Small intestine (tissue), 7 donors: ENCODE data around the gene PARD6B. TPM values are rescaled to one million over a fixed set of nuclear protein-coding genes. Genes with fewer than 3 reads are reported as not detected.
"Not testable (repeated sequence)": the region's sequence is repeated elsewhere in the genome, so short reads cannot be mapped to it uniquely, and the experiment has no call there.

Experiments
- DNase-seq, 2 donors: peaks; one replicate each; pipeline versions ENCODE4 v3.0.0 to v3.0.0-alpha.2; 2013
- FAIRE-seq: peaks from 2 replicates; lab custom pipeline; 2012; peaks lifted over from hg19 to GRCh38; lab: Jason Lieb, UNC
- H3K27ac ChIP-seq, 3 donors: one replicate each; pipeline ENCODE4 v1.5.1; 2013; ENCODE audit warnings: low read length in 2 of 3, mild to moderate bottlenecking in 2 of 3, control low read depth in 1 of 3, inconsistent platforms in 1 of 3, low read depth in 1 of 3, moderate library complexity in 1 of 3
- H3K27me3 ChIP-seq, 3 donors: one replicate each; pipeline ENCODE4 v1.6.1; 2013; ENCODE audit warnings: low read length in 3 of 3, inconsistent platforms in 1 of 3; ENCODE audit not compliant: control insufficient read depth in 3 of 3, insufficient read depth in 3 of 3
- H3K36me3 ChIP-seq, 3 donors: one replicate each; pipeline ENCODE4 v1.6.1; 2013; ENCODE audit warnings: low read length in 3 of 3, inconsistent platforms in 1 of 3, low read depth in 1 of 3, mild to moderate bottlenecking in 1 of 3, moderate library complexity in 1 of 3; ENCODE audit not compliant: control insufficient read depth in 3 of 3, insufficient read depth in 2 of 3
- H3K4me1 ChIP-seq, 3 donors: one replicate each; pipeline ENCODE4 v1.6.1; 2013; ENCODE audit warnings: low read length in 2 of 3, inconsistent platforms in 1 of 3, low read depth in 1 of 3, mild to moderate bottlenecking in 1 of 3, moderate library complexity in 1 of 3; ENCODE audit not compliant: control insufficient read depth in 3 of 3, insufficient read depth in 2 of 3
- H3K4me3 ChIP-seq, 3 donors: one replicate each; pipeline ENCODE4 v1.5.1; 2013; ENCODE audit warnings: low read length in 3 of 3, control low read depth in 1 of 3, inconsistent platforms in 1 of 3, low read depth in 1 of 3, mild to moderate bottlenecking in 1 of 3, moderate library complexity in 1 of 3
- H3K9me3 ChIP-seq, 2 donors: one replicate each; pipeline ENCODE4 v1.6.1; 2013; ENCODE audit warnings: low read depth in 1 of 2, low read length in 1 of 2; ENCODE audit not compliant: control insufficient read depth in 2 of 2, insufficient read depth in 1 of 2
- WGBS, 3 donors: extraction: QIAGEN DNeasy Blood & Tissue Kit; methylation state at CpG; one replicate each; pipeline ENCODE4 v1.1.7; 2013; 5-methylcytosine and 5-hydroxymethylcytosine counted together
- polyA plus RNA-seq, 4 donors: library from polyadenylated mRNA; stranded (reverse) in 3 of 4; unstranded in 1 of 4; fragments of 200-250 nt in 3 of 4; fragments of 120-200 nt in 1 of 4; gene quantifications; one replicate each; pipeline versions ENCODE4 v1.2.1 to v1.2.3, GENCODE V29; 2013
- donor health status: healthy with polysubstance abuse.
- donor health status: control.
- donor health status: control.
- donor health status: Bipolar disorder and iron deficiency.
- donor health status: healthy.

Gene PARD6B
- polyA plus RNA-seq, 4 donors: 2.4 to 14.3 (median 9.0) TPM

GRCh38 chr20:50708845-50709635 lies 22.3 kb upstream of the PARD6B start:
- DNase-seq: peak in 1 of 2 donors; percentile 31
- no peaks in the 10 kb centered on the region for H3K27me3 ChIP-seq
- no peak overlapping the region for H3K4me3 ChIP-seq
- FAIRE-seq: no peak
- no peak overlapping the region for H3K27ac ChIP-seq
- WGBS, 3 donors: 40 to 63% (median 44%) methylated on average over 8 of the region's 8 CpGs
- H3K9me3 ChIP-seq: no peaks in the 10 kb centered on the region
- peaks cover 0 to 3% (median 0%) of the 10 kb centered on the region in 3 donors for H3K4me1 ChIP-seq
- H3K36me3 ChIP-seq: no peaks in the 10 kb centered on the region

- Histone ChIP-seq H3K9me3 (no peaks in the 10 kb centered on the region), H3K27ac (no peak overlapping the region), H3K36me3 (no peaks in the 10 kb centered on the region), H3K27me3 (no peaks in the 10 kb centered on the region), H3K4me1 (peaks cover 0 to 3% (median 0%) of the 10 kb centered on the region in 3 donors), H3K4me3 (no peak overlapping the region)
- WGBS, 3 donors: 67 to 71% (median 68%) methylated on average over 5 of the region's 5 CpGs
- no peak for FAIRE-seq
- DNase-seq: no peak
Measured at GRCh38 chr20:50709636-50709973, 21.8 kb upstream of the PARD6B start.

GRCh38 chr20:50710492-50711063 lies 20.8 kb upstream of the PARD6B start:
- H3K27ac ChIP-seq: no peak overlapping the region

DNA sequence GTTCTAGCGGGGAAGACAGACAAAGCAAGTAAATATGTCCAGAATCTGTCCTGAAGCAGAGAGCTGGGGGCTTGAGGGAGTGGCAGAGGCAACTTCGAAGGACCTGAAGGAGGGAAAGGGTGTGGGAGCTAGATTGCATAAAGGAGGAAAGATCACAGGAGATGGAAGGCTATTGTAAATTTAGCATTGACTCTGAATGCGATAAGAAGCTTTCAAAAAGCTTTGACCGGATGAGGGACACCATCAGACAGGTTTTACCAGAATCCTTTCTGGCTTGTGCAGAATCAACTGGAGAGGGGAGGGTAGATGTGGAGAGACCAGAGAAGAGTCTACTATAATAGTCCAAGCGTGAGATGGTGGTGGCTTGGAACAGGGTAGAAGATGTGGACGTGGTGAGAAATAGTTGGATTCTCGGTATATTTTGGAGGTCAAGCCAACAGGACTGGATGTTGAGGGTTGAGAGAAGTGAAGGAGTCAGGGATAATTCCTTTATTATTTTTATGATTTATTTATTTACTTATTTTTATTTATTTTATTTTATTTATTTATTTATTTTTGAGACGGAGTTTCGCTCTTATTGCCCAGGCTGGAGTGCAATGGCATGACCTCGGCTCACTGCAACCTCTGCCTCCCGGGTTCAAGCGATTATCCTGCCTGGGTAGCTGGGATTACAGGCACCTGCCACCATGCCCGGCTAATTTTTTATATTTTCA lies 20.1 kb upstream of the PARD6B start:
- WGBS, 3 donors: 66 to 84% (median 74%) methylated on average over 13 of the region's 13 CpGs
- Histone ChIP-seq H3K9me3 (no peaks in the 10 kb centered on the region), H3K4me3 (no peak overlapping the region), H3K4me1 (peaks cover 0 to 3% (median 0%) of the 10 kb centered on the region in 3 donors), H3K27ac (no peak overlapping the region), H3K27me3 (no peaks in the 10 kb centered on the region), H3K36me3 (no peaks in the 10 kb centered on the region)
- no peak for FAIRE-seq
- DNase-seq: peak in 1 of 2 donors; percentile 20

More at GRCh38 chr20:50710492-50711063, 20.8 kb upstream of the PARD6B start:
- no peaks in the 10 kb centered on the region for H3K9me3 ChIP-seq
- H3K4me3 ChIP-seq: no peak overlapping the region
- no peak for FAIRE-seq
- no peaks in the 10 kb centered on the region for H3K27me3 ChIP-seq
- H3K4me1 ChIP-seq: peaks cover 0 to 3% (median 0%) of the 10 kb centered on the region in 3 donors
- no peaks in the 10 kb centered on the region for H3K36me3 ChIP-seq
- 43 to 61% (median 52%) methylated on average over 9 of the region's 9 CpGs for WGBS, 3 donors
- peak in 1 of 2 donors; percentile 34 for DNase-seq

- DNase-seq (no peak), FAIRE-seq (no peak)
- Histone ChIP-seq H3K27me3 (no peaks in the 10 kb centered on the region), H3K9me3 (no peaks in the 10 kb centered on the region), H3K4me3 (no peak overlapping the region), H3K27ac (no peak overlapping the region), H3K36me3 (no peaks in the 10 kb centered on the region), H3K4me1 (peaks cover 0 to 3% (median 0%) of the 10 kb centered on the region in 3 donors)
- WGBS, 3 donors: 89 to 91% (median 90%) methylated on average over 7 of the region's 7 CpGs
Measured at GRCh38 chr20:50712771-50713656, 18.4 kb upstream of the PARD6B start.

DNA sequence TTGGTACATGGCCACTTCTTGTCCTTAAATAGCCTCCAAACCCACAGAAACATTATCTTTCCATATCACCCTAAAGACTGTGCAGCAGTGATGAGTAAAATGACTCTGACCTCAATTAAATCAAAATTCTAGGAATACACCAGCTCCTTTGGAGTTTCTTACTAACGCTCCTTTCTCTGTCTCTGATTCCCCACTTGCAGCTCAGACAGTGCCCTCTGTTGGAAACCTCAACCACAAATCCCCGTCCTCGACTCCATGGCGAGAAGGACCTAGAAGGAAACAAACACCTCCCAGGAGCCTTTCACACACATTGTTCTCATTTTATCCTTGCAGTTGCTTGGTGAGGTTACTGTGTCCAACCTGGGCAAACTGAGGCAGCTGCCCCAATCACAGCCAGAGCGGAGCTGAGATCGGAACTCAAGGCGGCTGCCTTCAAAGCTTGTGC lies 17.7 kb upstream of the PARD6B start:
- WGBS, 3 donors: 33 to 46% (median 43%) methylated on average over 7 of the region's 7 CpGs
- Histone ChIP-seq H3K27me3 (no peaks in the 10 kb centered on the region), H3K4me3 (no peak overlapping the region), H3K36me3 (no peaks in the 10 kb centered on the region), H3K27ac (no peak overlapping the region), H3K4me1 (peaks cover 0 to 3% (median 0%) of the 10 kb centered on the region in 3 donors), H3K9me3 (no peaks in the 10 kb centered on the region)
- no peak for FAIRE-seq
- peak; percentile 55 to 74 for DNase-seq

DNA sequence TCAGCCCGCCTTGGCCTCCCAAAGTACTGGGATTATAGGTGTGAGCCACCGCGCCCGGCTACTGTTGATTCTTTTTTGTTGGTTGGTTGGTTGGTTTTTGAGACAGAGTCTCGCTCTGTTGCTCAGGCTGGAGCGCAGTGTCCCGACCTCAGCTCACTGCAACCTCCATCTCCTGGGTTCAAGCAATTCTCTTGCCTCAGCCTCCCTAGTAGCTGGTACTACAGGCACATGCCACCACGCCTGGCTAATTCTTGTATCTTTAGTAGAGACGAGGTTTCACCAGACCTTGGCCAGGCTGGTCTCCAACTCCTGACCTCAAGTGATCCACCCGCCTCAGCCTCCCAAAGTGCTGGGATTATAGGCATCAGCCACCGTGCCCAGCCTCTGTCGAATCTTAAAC lies 17.0 kb upstream of the PARD6B start:
- 88 to 93% (median 89%) methylated on average over 12 of the region's 12 CpGs for WGBS, 3 donors
- H3K36me3 ChIP-seq, FAIRE-seq, H3K4me1 ChIP-seq, H3K4me3 ChIP-seq, DNase-seq, H3K27ac ChIP-seq, H3K27me3 ChIP-seq, H3K9me3 ChIP-seq: not testable (repeated sequence)

DNA sequence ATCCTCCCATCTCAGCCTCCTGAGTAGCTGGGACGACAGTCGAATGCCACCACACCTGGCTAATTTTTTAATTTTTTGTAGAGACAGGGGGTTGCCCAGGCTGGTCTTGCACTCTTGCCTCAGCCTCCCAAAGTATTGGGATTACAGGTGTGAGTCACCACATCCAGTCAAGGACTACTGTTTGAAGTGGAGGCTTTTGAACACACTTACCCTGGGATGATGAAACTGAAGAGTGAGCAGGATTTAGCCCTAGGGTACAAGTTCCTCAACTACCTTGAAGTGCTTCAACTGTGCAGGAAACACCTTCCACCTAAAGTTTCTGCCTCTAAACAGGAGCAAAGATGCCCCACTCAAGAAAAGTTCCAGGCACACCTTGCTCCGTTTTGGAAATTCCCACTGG lies 15.7 kb upstream of the PARD6B start:
- 81 to 90% (median 90%) methylated on average over 3 of the region's 3 CpGs for WGBS, 3 donors
- Histone ChIP-seq H3K36me3 (no peaks in the 10 kb centered on the region), H3K27me3 (no peaks in the 10 kb centered on the region)

More for the DNA sequence above, 15.7 kb upstream of the PARD6B start:
- Histone ChIP-seq H3K9me3 (no peaks in the 10 kb centered on the region), H3K4me3 (no peak overlapping the region), H3K4me1 (no peaks in the 10 kb centered on the region), H3K27ac (no peak overlapping the region)
- FAIRE-seq (no peak), DNase-seq (no peak)
